Sigmoid colon (tissue), 7 donors: Measurements from ENCODE around the gene STS. TPM values are rescaled to one million over a fixed set of nuclear protein-coding genes. Genes with fewer than 3 reads are reported as not detected.

Source experiments
- DNase-seq: peaks from one replicate; pipeline ENCODE4 v3.0.0-alpha.2; 2019
- H3K27ac ChIP-seq, 4 donors: fragments of 200-600 bp; sonication (generic); one replicate each; pipeline ENCODE4 v1.5.1; 2016 to 2019; ENCODE audit warnings: mild to moderate bottlenecking in 1 of 4
- H3K27me3 ChIP-seq, 3 donors: fragments of 200-600 bp; sonication (generic); one replicate each; pipeline ENCODE4 v1.5.1; 2019; ENCODE audit warnings: mild to moderate bottlenecking in 1 of 3
- H3K36me3 ChIP-seq, 4 donors: fragments of 200-600 bp; sonication (generic); one replicate each; pipeline ENCODE4 v1.5.1; 2016 to 2019
- H3K4me1 ChIP-seq, 4 donors: fragments of 200-600 bp; sonication (generic); one replicate each; pipeline ENCODE4 v1.5.1; 2017 to 2019
- H3K4me3 ChIP-seq, 4 donors: fragments of 200-600 bp; sonication (generic); one replicate each; pipeline ENCODE4 v1.5.1; 2017 to 2019; ENCODE audit warnings: mild to moderate bottlenecking in 2 of 4, moderate library complexity in 1 of 4
- H3K9me3 ChIP-seq, 4 donors: fragments of 200-600 bp in 3 of 4; sonication (generic) in 3 of 4; one replicate each; pipeline versions ENCODE4 v1.5.1 to v1.6.1; 2013 to 2019
- EP300 ChIP-seq, 4 donors: sonication (generic); formaldehyde crosslinking; IDR thresholded peaks; one replicate each; pipeline ENCODE4 v1.6.1; 2017; ENCODE audit warnings: antibody characterized with exemption in 4 of 4
- POLR2A ChIP-seq, 2 donors: fragments of 450-650 bp; IDR thresholded peaks; one replicate each; pipeline ENCODE4 v1.6.1; 2016; ENCODE audit warnings: antibody characterized with exemption in 2 of 2, mild to moderate bottlenecking in 2 of 2, moderate library complexity in 2 of 2
- POLR2AphosphoS5 ChIP-seq, 4 donors: sonication (generic); formaldehyde crosslinking; IDR thresholded peaks; one replicate each; pipeline ENCODE4 v1.6.1; 2017; ENCODE audit warnings: antibody characterized with exemption in 4 of 4
- WGBS, 2 donors: extraction: QIAGEN DNeasy Blood & Tissue Kit; methylation state at CpG; one replicate each; pipeline ENCODE4 v1.1.7; 2013; 5-methylcytosine and 5-hydroxymethylcytosine counted together
- intact Hi-C: fragments of 100-400 bp; cut with DNase I; formaldehyde crosslinking; loops from one replicate; pipeline ENCODE4 v1.15.1; 2023
- polyA plus RNA-seq, 3 donors: library from polyadenylated mRNA; stranded (reverse); fragments of 200-250 nt; gene quantifications; one replicate each; pipeline ENCODE4 v1.2.3, GENCODE V29; 2013
- total RNA-seq, 4 donors: library from RNA; depleted of rRNA; stranded (reverse); fragments of >200 nt; gene quantifications; one replicate each; pipeline ENCODE4 v1.1.0, GENCODE V29; 2016
- TF ChIP-seq, protein P1 (sequence below), 4 experiments: fragments of 450-650 bp in 3 of 4; fragments of 200-600 bp in 1 of 4; IDR thresholded peaks; one replicate each; pipeline ENCODE4 v1.5.1; 2016 to 2019; ENCODE audit warnings: antibody characterized with exemption in 4 of 4, mild to moderate bottlenecking in 3 of 4, moderate library complexity in 2 of 4
- donor health status: healthy with polysubstance abuse.
- donor health status: Bipolar disorder and iron deficiency.
- donor health status: healthy.

Gene STS
- total and polyA plus RNA-seq, 7 donors, result 2.6 to 8.2 (median 5.0) TPM

DNA sequence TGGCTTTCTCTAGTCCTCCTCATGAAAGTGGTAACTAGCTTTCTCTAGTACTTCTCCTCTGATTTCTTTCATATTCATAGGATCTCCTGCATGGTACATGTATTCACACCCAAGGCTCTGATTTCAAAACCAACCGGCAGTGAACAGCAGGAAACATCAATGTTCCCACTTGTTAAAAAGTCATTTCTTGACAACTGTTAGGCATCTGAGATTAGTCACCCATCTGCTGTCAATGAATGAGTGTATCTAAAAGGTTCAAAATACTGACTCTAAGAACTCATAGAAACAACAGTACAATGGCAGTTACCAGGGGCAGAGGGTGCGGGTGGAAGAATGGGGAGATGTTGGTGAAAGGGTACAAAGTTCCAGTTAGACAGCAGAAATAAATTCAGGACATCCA is 31.9 kb downstream of the STS start:
- no peaks in the 10 kb centered on the region for H3K4me1 ChIP-seq
- intact Hi-C loops, result no loop called here
- DNase-seq, result no peak
- no peaks in the 10 kb centered on the region for H3K9me3 ChIP-seq
- 90 to 95% methylated on average over 2 of the region's 2 CpGs for WGBS, 2 donors
- H3K27me3 ChIP-seq, result no peaks in the 10 kb centered on the region
- TF ChIP-seq, protein P1, sequence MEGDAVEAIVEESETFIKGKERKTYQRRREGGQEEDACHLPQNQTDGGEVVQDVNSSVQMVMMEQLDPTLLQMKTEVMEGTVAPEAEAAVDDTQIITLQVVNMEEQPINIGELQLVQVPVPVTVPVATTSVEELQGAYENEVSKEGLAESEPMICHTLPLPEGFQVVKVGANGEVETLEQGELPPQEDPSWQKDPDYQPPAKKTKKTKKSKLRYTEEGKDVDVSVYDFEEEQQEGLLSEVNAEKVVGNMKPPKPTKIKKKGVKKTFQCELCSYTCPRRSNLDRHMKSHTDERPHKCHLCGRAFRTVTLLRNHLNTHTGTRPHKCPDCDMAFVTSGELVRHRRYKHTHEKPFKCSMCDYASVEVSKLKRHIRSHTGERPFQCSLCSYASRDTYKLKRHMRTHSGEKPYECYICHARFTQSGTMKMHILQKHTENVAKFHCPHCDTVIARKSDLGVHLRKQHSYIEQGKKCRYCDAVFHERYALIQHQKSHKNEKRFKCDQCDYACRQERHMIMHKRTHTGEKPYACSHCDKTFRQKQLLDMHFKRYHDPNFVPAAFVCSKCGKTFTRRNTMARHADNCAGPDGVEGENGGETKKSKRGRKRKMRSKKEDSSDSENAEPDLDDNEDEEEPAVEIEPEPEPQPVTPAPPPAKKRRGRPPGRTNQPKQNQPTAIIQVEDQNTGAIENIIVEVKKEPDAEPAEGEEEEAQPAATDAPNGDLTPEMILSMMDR (IDR thresholded peaks at IDR 0.05), result no peak
- TF ChIP-seq POLR2AphosphoS5 (IDR thresholded peaks at IDR 0.05) (no peak), EP300 (IDR thresholded peaks at IDR 0.05) (no peak)
- no peak overlapping the region for H3K27ac ChIP-seq
- H3K4me3 ChIP-seq, result no peak overlapping the region
- H3K36me3 ChIP-seq, result no peaks in the 10 kb centered on the region

DNA sequence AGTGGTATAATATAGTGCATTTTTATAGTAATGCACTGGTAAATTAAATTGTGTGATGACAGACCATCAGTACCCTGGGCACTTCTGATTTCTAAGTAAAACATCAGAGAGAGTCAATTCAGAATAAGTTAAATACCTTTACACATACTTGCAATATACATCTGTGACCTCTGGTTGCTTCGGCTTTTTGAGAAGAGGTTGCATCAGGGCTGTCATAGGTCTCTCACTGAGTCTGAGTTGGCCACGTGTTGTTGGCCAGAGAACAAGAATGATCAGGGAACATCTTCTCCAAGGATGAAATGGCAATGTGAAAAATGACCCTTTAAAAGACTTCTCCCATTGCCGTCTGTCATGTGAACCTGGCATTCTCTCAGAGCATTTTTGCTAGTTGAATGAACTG is 37.3 kb downstream of the STS start:
- H3K4me3 ChIP-seq, result no peak overlapping the region
- H3K27me3 ChIP-seq, result no peaks in the 10 kb centered on the region
- 90 to 95% methylated on average over 3 of the region's 3 CpGs for WGBS, 2 donors
- intact Hi-C loops, result no loop called here
- H3K36me3 ChIP-seq, result no peaks in the 10 kb centered on the region
- TF ChIP-seq POLR2A (IDR thresholded peaks at IDR 0.05) (no peak), EP300 (IDR thresholded peaks at IDR 0.05) (no peak), POLR2AphosphoS5 (IDR thresholded peaks at IDR 0.05) (no peak)
- TF ChIP-seq, protein P1 (IDR thresholded peaks at IDR 0.05), result no peak
- H3K4me1 ChIP-seq, result no peaks in the 10 kb centered on the region
- no peak overlapping the region for H3K27ac ChIP-seq
- DNase-seq, result no peak
- H3K9me3 ChIP-seq, result no peaks in the 10 kb centered on the region

DNA sequence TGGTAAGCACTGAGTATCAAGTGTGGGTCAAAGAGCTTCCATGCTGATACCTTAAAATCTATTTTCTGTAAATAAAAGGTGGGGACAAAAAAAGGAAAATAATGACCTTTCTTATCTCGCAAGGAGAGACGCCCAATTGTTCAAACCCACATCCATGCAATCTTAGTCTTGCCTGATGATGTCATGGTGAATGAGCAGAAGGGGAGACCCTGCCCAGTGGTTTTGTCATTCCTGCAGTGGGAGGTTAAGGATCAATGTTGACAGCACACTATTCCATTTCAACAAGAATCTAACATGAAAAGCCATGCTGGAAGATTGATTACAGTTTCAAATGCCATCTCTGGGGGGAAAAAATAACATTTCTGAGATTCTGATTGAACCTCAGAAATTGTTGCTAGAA is 41.2 kb downstream of the STS start:
- DNase-seq, result no peak
- no peaks in the 10 kb centered on the region for H3K27me3 ChIP-seq
- no peaks in the 10 kb centered on the region for H3K4me1 ChIP-seq
- H3K4me3 ChIP-seq, result no peak overlapping the region
- no peaks in the 10 kb centered on the region for H3K36me3 ChIP-seq
- 92 to 98% methylated on average over 2 of the region's 2 CpGs for WGBS, 2 donors
- intact Hi-C loops, result no loop called here
- no peaks in the 10 kb centered on the region for H3K9me3 ChIP-seq
- TF ChIP-seq, protein P1 (IDR thresholded peaks at IDR 0.05), result no peak
- no peak for TF ChIP-seq EP300 (IDR thresholded peaks at IDR 0.05)
- no peak for TF ChIP-seq POLR2AphosphoS5 (IDR thresholded peaks at IDR 0.05)
- TF ChIP-seq POLR2A (IDR thresholded peaks at IDR 0.05), result no peak
- H3K27ac ChIP-seq, result no peak overlapping the region

DNA sequence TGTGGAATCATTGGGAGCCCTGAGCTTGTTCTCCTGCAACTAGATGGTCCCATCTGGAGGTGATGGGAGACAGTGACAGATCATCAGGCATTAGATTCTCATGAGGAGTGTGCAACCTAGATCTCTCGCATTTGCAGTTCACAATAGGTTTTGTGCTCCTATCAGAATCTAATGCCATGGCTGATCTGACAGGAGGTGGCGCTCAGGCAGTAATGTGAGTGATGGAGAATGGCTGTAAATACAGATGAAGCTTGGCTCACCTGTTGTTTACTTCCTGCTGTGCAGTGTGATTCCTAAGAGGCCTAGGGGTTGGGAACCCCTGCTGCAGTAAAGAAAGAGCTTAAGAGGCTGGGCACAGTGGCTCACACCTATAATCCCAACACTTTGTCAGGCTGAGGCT is 42.6 kb downstream of the STS start:
- intact Hi-C loops, result no loop called here
- WGBS, 2 donors, result 96 to 98% methylated on average over 2 of the region's 2 CpGs
- no peak for TF ChIP-seq POLR2AphosphoS5 (IDR thresholded peaks at IDR 0.05)
- no peak for TF ChIP-seq EP300 (IDR thresholded peaks at IDR 0.05)
- TF ChIP-seq, protein P1 (IDR thresholded peaks at IDR 0.05), result no peak
- TF ChIP-seq POLR2A (IDR thresholded peaks at IDR 0.05), result no peak

DNA sequence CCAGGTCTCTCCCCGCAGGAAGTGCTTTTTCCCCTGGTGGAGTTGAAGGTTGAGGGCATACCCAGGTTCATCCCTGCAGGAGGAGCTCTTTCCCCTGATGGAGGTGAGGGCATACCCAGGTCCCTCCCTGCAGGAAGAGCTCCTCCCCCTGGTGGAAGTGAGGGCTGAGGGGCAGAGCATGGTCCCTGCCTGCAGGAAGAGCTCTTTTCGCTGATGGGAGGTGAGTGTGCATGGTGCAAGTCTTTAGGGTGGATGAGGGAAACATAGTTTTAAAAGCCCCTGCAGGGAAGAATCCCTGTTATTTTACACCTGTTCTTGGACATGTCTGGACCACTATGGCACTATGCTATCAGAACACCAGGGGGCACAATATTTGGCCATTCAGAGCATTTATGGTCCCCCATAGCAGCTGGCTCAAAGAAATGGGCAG is 44.2 kb downstream of the STS start:
- Histone ChIP-seq H3K4me1 (no peaks in the 10 kb centered on the region), H3K27ac (no peak overlapping the region), H3K36me3 (no peaks in the 10 kb centered on the region), H3K4me3 (no peak overlapping the region), H3K27me3 (no peaks in the 10 kb centered on the region), H3K9me3 (no peaks in the 10 kb centered on the region)
- intact Hi-C loops, result no loop called here
- no peak for TF ChIP-seq POLR2AphosphoS5 (IDR thresholded peaks at IDR 0.05)
- TF ChIP-seq EP300 (IDR thresholded peaks at IDR 0.05), result no peak
- TF ChIP-seq, protein P1 (IDR thresholded peaks at IDR 0.05), result no peak
- TF ChIP-seq POLR2A (IDR thresholded peaks at IDR 0.05), result no peak
- no peak for DNase-seq
- WGBS, 2 donors, result 82 to 98% methylated on average over 2 of the region's 2 CpGs

More for the DNA sequence above, 42.6 kb downstream of the STS start:
- Histone ChIP-seq H3K27ac (no peak overlapping the region), H3K27me3 (no peaks in the 10 kb centered on the region), H3K4me1 (no peaks in the 10 kb centered on the region), H3K9me3 (no peaks in the 10 kb centered on the region), H3K4me3 (no peak overlapping the region), H3K36me3 (no peaks in the 10 kb centered on the region)
- DNase-seq, result no peak
